SKM-1 treated with dmso at 0.1 percent for 144 hours (cell line): ENCODE data around the gene GLP1R.
"Not testable (repeated sequence)": the region's sequence is repeated elsewhere in the genome, so short reads cannot be mapped to it uniquely, and the experiment has no call there.

ENCODE experiments used
- DNase-seq: peaks from one replicate; lab custom pipeline; 2025; ENCODE audit not compliant: unreplicated experiment; lab: John Stamatoyannopoulos, UW

Gene GLP1R

DNA sequence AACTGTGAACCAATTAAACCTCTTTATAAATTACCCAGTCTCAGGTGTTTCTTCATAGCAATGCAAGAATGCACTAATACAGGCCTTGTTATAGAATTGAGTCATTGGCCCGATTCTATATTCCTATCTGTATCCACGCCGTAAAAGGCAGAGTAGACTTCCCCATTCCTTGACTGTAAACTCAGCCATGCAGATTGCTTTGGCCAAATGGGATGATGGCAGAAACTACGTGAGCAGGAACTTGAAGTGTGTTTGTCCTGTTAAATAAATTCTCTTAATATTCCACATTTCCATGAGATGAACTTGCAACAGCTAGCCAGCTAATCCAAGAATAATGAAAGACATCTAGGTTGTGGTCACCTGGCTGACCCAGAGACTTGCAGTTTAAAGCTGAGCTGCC lies 70.3 kb downstream of the GLP1R start:
- DNase-seq, result no peak

DNA sequence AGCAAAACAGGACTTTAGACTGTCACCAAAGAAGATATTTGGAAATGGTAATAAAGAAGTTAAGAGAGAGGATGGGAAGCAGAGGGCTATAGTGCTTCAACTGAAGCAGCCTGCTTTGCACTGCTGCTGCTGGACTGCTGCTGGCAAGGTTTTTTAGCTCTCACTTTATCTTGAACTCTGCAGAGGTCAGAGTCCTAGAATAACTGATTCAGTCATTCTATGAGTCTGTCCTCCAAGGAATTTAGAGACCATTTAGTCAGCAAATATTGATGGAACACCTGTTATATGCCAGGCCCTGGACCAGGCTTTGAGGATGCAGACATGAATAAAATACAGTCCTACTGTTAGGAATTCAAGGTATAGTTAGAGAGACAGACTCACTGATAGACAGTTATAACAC lies 75.5 kb downstream of the GLP1R start:
- DNase-seq, result no peak

- no peak for DNase-seq
These were observed 79.5 kb downstream of the GLP1R start for GRCh38 chr6:39128106-39128505.

GRCh38 chr6:39128832-39129231 lies 80.3 kb downstream of the GLP1R start:
- no peak for DNase-seq

GRCh38 chr6:39130691-39131090 lies 82.1 kb downstream of the GLP1R start:
- no peak for DNase-seq

DNA sequence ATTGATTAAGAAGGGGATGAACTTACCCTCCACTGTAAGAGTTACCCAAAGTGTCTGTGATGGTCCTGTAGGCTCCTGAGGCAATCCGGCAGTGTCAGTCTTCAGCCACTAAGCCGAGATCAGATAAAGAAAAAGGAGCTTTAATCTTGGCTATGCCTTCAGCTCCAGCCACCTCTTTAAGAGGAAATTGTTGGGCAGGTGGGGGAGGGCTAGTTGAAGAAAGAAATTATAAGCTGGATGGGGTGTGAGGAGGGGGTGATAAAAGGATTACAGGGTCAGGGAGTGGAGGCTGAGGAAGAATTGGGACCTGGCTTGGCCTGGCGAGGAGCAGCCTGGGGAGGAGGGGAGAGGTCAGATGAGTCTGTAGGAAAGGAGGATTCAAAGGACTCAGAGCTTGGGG lies 86.2 kb downstream of the GLP1R start:
- not testable (repeated sequence) for DNase-seq

DNA sequence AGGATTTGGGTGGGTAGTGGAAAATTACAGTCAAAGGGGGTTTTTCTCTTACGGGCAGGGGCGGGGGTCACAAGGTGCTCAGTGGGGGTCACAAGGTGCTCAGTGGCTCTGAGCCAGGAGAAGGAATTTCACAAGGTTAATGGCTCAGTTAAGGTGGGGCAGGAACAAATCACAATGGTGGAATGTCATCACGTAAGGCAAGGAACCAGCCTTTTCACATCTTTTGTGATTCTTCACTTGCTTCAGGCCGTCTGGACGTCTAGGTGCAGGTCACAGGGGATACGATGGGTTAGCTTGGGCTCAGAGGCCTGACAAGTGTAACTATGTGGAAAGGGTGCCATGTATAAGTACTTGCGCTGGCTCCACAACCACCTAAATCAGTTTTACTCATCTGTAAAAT lies 87.6 kb downstream of the GLP1R start:
- not testable (repeated sequence) for DNase-seq

DNA sequence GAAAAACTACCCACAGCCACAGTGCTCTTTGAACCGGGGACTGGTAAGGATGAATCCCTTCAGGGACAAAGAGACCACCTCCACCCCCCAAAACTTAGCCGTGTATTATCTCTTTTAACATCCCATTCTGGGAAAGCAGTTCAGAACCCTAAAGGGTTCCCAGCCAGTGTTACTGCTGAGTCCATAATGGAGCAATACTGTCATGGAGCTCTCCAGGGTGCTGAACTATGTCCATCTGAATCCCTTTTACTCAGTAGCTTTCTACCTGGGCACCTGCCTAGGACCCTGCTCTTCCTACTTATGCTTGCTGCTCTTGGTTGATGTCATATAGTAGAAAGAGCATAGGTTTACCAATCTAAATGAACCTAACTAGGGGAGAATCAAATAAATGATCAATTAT lies 88.7 kb downstream of the GLP1R start:
- peak; percentile 11 for DNase-seq
